ENCODE measurements around the gene SGSM1. TPM values are rescaled to one million over a fixed set of nuclear protein-coding genes. Genes with fewer than 3 reads are reported as not detected.
"Not testable (repeated sequence)": the region's sequence is repeated elsewhere in the genome, so short reads cannot be mapped to it uniquely, and the experiment has no call there.

Gene SGSM1
- total RNA-seq, 1 donor from 2014 or later, result 0.14 TPM

DNA sequence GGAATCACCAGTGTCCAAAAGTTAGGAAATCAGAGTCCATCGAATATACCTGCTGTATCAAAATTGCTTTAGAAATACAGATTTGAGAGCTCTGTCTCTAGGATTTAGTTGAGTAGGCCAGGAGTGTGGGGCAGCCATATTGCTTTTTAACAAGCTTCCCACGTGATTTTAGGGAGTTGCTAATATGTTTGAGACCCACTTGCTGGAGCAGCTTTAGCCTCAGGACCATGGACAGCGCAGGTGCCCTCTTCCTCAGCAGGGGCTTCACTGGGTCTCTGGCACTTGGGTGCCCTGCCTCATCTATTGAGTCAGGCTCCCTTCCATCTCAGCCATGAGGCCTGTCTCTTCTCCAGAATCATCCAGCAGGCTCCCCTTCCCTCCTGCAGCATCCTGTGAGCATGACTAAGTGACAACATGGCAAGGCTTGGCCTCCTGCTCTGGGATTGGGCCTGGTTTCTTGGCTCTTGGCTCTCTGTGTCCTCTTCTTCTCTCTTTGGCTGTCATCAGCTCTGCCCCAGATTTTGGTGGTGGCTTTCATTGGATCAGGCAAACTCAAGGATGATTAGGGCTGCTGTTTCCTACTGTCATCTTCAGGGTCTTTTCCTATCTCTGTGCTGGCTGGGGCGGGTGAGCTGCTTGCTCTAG lies 70.0 kb downstream of the SGSM1 start:
- H3K9me3 Mint-ChIP-seq, result no peaks in the 10 kb centered on the region
- H3K4me1 Mint-ChIP-seq, result no peaks in the 10 kb centered on the region
- no peak overlapping the region for H3K27ac Mint-ChIP-seq
- H3K4me3 Mint-ChIP-seq, result no peak overlapping the region
- no peaks in the 10 kb centered on the region for H3K27me3 Mint-ChIP-seq
- H3K36me3 Mint-ChIP-seq (ENCODE audit: low read depth), result no peaks in the 10 kb centered on the region
- intact Hi-C loops (cut with micrococcal nuclease), result no loop called here
- DNase-seq, result peak; percentile 73

DNA sequence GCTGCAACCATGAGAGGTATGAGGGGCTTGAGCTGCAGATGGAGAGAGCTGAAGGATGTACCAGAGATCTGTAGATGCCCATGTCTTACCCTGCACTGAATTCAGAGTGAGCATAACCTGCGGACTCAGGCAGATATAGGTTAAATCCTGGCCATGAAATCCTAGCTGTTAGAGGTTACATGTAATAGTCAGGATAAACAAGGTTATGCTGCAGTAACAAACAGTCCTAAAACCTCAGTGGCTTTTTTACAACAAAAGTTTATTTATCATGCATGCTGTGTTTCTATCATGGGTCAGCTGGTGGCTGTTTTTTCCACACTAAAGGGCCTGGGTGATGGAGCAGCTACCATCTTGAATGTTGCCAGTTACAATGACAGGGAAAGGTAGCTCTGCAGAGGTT lies 70.7 kb downstream of the SGSM1 start:
- no peak overlapping the region for H3K4me3 Mint-ChIP-seq
- H3K36me3 Mint-ChIP-seq (ENCODE audit: low read depth), result no peaks in the 10 kb centered on the region
- no peaks in the 10 kb centered on the region for H3K9me3 Mint-ChIP-seq
- no peaks in the 10 kb centered on the region for H3K4me1 Mint-ChIP-seq
- intact Hi-C loops (cut with micrococcal nuclease), result no loop called here
- no peak for DNase-seq
- H3K27me3 Mint-ChIP-seq, result no peaks in the 10 kb centered on the region
- H3K27ac Mint-ChIP-seq, result no peak overlapping the region

DNA sequence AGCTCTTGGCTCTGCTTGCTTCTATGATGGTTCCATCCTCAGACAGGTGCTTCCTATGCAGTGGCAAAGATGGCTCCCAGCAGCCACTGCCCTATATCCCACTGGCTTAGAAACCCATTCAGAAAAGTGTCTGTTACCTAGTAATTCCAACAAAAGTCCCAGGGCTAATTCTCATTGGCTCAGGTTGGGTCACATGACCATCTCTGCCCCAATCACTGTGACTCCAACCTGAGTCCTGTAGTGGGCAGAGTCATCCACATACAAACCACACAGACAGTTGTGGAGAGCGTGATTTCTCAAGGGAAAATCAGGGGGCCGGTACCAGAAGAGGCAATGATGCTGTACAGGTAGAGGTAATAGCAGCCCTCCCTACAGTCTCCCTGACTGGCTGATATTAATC lies 73.0 kb downstream of the SGSM1 start:
- Mint-ChIP-seq H3K27ac (no peak overlapping the region), H3K9me3 (no peaks in the 10 kb centered on the region), H3K36me3 (ENCODE audit: low read depth) (no peaks in the 10 kb centered on the region), H3K27me3 (no peaks in the 10 kb centered on the region), H3K4me3 (no peak overlapping the region), H3K4me1 (no peaks in the 10 kb centered on the region)
- intact Hi-C loops (cut with micrococcal nuclease), result no loop called here
- DNase-seq, result no peak

DNA sequence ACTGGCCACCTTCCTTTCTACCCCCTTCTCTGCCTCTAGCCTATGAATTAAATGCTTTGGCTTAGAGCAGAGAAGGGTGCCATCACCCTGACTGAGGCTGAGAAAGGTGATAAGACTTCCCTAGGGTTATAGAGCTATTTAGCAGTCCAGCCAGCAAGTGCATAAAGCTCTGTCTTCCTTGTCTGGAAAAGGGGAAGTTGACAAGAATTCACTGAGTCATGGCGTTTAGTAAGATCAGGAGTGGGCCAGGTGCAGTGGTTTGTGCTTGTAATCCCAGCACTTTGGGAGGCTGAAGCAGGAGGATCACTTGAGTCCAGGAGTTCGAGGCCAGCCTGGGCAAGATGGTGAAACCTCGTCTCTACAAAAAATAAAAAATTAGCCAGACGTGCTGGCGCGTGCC lies 77.4 kb downstream of the SGSM1 start:
- Mint-ChIP-seq H3K27me3 (no peaks in the 10 kb centered on the region), H3K36me3 (ENCODE audit: low read depth) (no peaks in the 10 kb centered on the region), H3K27ac (no peak overlapping the region), H3K4me3 (no peak overlapping the region), H3K9me3 (no peaks in the 10 kb centered on the region), H3K4me1 (no peaks in the 10 kb centered on the region)
- no peak for DNase-seq
- intact Hi-C loops (cut with micrococcal nuclease), result no loop called here

DNA sequence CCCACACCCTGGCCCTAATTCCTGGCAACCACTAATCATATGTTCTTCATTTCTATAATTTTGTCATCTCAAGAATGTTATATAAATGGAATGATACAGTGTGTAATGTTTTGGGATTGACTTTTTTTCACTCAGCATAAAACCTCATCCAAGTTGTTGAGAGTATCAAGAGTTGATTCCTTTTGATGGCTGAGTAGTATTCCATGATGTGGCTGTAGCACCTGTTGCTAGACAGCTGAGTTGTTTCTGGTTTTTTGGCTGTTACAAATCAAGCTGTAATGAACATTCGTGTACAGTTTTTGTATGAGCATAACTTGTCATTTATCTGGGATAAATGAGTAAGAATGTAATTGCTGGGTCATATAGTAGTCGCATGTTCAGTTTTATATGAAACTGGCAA lies 81.2 kb downstream of the SGSM1 start:
- Mint-ChIP-seq H3K4me1 (no peaks in the 10 kb centered on the region), H3K27me3 (no peaks in the 10 kb centered on the region), H3K9me3 (no peaks in the 10 kb centered on the region), H3K4me3 (no peak overlapping the region), H3K36me3 (ENCODE audit: low read depth) (no peaks in the 10 kb centered on the region), H3K27ac (no peak overlapping the region)
- DNase-seq, result no peak
- intact Hi-C loops (cut with micrococcal nuclease), result no loop called here

DNA sequence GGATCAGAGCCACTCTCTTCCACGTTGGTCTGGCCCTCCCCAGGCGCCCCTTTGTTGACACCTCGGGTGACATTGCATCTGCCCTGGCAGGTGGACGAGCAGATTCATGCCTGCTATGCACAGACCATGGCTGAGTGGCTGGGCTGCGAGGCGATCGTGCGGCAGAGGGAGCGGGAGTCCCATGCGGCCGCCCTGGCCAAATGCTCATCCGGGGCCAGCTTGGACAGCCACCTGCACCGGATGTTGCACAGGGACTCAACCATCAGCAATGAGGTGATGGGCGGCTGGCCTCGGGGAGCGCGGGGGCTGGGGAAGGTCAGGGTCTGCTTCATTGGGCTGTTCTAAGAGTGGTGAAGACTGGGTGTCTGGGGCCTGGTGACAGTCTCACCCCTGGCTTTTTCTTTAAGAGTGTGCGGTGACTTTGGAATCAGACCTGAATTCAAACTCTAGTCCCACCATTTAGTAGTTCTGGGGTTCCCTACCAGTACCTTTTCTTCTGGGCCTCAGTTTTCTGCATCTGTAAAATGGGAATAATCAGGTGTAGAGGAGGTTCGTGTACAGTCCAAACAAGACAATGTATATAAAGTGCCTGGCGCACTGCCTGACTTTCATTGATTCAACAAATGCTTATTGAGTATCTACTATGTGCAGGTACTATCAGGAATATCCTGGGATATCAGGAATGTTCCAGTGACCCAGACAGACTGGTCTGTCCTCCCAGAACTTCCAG lies 87.5 kb downstream of the SGSM1 start:
- H3K36me3 Mint-ChIP-seq (ENCODE audit: low read depth), result no peaks in the 10 kb centered on the region
- no peak overlapping the region for H3K4me3 Mint-ChIP-seq
- no peak for DNase-seq
- no peak overlapping the region for H3K27ac Mint-ChIP-seq
- no peaks in the 10 kb centered on the region for H3K9me3 Mint-ChIP-seq
- intact Hi-C loops (cut with micrococcal nuclease), result no loop called here
- no peaks in the 10 kb centered on the region for H3K27me3 Mint-ChIP-seq
- H3K4me1 Mint-ChIP-seq, result no peaks in the 10 kb centered on the region

DNA sequence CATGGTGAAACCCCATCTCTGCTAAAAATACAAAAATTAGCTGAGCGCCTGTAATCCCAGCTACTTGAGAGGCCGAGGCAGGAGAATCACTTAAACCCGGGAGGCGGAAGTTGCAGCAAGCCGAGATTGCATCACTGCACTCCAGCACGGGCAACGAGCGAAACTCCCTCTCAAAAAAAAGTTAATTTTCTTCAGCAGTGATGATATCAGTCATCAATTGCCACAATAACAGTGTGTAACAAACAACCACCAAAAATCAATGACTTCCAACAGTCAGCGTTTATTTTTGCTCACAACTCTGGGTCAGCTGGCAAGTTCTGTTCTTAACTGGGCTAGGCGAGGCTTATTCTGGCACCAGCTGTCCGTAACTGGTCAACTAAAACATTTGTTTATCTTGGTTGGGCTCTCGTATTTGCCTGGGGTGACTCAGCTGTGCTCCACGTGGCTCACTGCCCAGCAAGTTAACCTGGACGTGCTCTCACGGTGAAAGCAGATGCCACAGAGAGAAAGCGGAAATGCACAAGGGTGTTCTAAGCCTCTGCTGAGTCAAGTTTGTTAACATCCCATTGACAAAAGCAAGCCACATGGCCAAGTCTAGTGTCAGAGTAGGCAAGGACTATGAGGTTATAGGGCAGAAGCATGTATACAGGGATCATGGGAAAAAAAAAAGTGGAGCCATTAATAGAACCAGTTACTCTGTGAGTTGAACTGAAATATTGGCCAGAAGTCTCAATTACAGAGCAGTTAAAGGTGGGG lies 88.4 kb downstream of the SGSM1 start:
- Mint-ChIP-seq H3K9me3 (no peaks in the 10 kb centered on the region), H3K27me3 (no peaks in the 10 kb centered on the region), H3K4me1 (no peaks in the 10 kb centered on the region), H3K4me3 (no peak overlapping the region), H3K36me3 (ENCODE audit: low read depth) (no peaks in the 10 kb centered on the region), H3K27ac (no peak overlapping the region)
- DNase-seq, result no peak
- intact Hi-C loops (cut with micrococcal nuclease), result no loop called here

DNA sequence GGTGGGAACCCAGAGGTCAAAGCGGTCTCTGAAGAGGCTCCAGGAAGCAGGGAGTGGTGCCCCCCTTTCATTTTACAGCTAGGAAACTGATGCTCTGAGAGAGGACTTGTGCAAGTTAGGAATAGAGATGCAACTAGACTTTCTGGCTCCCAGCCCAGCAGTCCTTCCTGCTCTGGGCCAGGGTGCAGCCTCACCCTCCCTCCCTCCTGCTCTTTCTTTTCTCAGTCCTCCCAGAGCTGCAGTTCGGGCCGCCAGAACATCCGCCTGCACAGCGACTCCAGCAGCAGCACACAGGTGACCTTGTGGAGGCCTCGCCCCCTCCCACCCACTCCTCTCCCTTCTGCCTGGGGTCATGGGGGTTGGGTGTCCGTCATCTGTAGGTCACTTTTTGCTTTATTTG lies 89.0 kb downstream of the SGSM1 start:
- Mint-ChIP-seq H3K27ac (no peak overlapping the region), H3K4me3 (no peak overlapping the region)
- intact Hi-C loops (cut with micrococcal nuclease), result no loop called here

DNA sequence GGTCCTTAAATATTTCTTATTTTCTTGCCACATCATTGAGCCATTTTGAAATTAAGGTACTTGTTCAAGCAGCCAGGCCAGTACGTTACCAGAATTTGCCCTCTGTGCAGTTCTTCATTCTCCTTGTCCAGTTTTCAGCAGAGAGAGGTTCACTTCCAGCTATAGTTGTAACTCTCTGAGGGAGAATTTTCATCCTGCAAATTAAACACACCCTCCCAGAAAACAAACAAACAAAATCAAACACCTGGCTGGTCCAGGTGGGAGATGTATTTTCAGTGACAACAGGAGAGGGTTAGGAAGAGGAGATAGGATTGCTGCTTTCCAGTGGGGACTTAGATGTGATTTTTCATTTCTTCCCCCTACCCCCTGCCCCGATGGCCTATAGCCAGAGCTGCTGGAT lies 95.4 kb downstream of the SGSM1 start:
- H3K27ac Mint-ChIP-seq, result no peak overlapping the region
- no peaks in the 10 kb centered on the region for H3K36me3 Mint-ChIP-seq (ENCODE audit: low read depth)
- intact Hi-C loops (cut with micrococcal nuclease), result no loop called here
- DNase-seq, result no peak
- peaks cover 14% of the 10 kb centered on the region for H3K9me3 Mint-ChIP-seq
- no peaks in the 10 kb centered on the region for H3K4me1 Mint-ChIP-seq
- no peaks in the 10 kb centered on the region for H3K27me3 Mint-ChIP-seq
- no peak overlapping the region for H3K4me3 Mint-ChIP-seq

More for the DNA sequence above, 89.0 kb downstream of the SGSM1 start:
- H3K4me1 Mint-ChIP-seq, result no peaks in the 10 kb centered on the region
- DNase-seq, result no peak
- no peaks in the 10 kb centered on the region for H3K36me3 Mint-ChIP-seq (ENCODE audit: low read depth)
- no peaks in the 10 kb centered on the region for H3K9me3 Mint-ChIP-seq
- no peaks in the 10 kb centered on the region for H3K27me3 Mint-ChIP-seq

DNA sequence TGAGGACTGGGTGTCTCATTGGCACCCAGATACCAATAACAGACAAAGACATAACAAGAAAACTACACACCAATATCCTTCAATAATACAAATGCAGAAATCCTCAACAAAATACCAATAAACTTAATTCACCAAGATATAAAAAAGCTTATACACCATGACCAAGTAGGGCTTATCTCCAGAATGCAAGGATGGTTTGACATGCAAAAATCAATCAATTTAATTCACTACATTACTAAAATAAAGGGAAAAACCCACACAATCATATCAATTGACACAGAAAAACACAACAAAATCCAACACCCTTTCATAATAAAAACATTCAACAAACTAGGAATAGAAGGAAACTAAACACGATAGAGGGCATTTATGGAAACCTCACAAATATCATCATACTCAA lies 99.9 kb downstream of the SGSM1 start:
- DNase-seq, result no peak
- Mint-ChIP-seq H3K27ac (no peak overlapping the region), H3K36me3 (ENCODE audit: low read depth) (no peaks in the 10 kb centered on the region), H3K4me3 (no peak overlapping the region), H3K4me1 (no peaks in the 10 kb centered on the region), H3K27me3 (no peaks in the 10 kb centered on the region), H3K9me3 (peaks cover 14% of the 10 kb centered on the region)
- intact Hi-C loops (cut with micrococcal nuclease), result no loop called here

DNA sequence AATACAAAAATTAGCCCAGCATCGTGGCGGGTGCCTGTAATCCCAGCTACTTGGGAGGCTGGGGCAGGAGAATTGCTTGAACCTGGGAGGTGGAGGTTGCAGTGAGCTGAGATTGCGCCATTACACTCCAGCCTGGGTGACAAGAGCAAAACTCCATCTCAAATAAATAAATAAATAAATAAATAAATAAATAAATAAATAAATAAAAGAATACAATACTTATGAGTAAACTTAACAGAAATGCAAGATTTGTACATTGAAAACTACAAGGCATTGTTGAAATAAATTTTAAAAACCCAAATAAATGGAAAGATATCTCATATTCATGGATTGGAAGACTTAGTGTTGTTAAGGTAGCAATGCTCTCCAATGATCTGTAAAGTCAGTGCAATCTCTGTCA lies 101.1 kb downstream of the SGSM1 start:
- peaks cover 14% of the 10 kb centered on the region for H3K9me3 Mint-ChIP-seq
- H3K4me3 Mint-ChIP-seq; H3K4me1 Mint-ChIP-seq; intact Hi-C loops (cut with micrococcal nuclease); DNase-seq; H3K27me3 Mint-ChIP-seq; H3K27ac Mint-ChIP-seq; H3K36me3 Mint-ChIP-seq (ENCODE audit: low read depth): not testable (repeated sequence)

DNA sequence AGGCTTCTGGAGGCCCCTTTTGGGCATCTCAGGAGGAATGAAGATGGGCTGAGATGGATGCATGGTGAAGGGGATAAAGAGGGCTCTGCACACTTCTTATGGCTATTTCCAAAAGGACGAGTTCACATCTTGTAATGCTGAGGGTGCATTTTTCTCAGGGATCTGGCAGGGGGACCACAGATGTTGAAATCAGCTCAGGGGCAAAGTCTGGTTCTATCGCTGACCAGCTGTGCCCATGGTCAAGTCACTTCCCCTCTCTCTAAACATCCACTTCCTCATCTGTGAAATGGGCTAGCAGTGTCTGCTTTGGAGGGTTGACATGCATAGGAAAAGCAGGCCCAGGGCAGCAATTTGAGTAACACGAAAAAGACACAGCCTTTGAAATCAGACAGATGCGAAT lies 114.0 kb downstream of the SGSM1 start:
- intact Hi-C loops (cut with micrococcal nuclease), result no loop called here
- H3K36me3 Mint-ChIP-seq (ENCODE audit: low read depth), result no peaks in the 10 kb centered on the region
- no peak overlapping the region for H3K27ac Mint-ChIP-seq
- H3K4me1 Mint-ChIP-seq, result no peaks in the 10 kb centered on the region
- H3K27me3 Mint-ChIP-seq, result no peaks in the 10 kb centered on the region
- H3K9me3 Mint-ChIP-seq, result no peaks in the 10 kb centered on the region
- H3K4me3 Mint-ChIP-seq, result no peak overlapping the region
- no peak for DNase-seq

DNA sequence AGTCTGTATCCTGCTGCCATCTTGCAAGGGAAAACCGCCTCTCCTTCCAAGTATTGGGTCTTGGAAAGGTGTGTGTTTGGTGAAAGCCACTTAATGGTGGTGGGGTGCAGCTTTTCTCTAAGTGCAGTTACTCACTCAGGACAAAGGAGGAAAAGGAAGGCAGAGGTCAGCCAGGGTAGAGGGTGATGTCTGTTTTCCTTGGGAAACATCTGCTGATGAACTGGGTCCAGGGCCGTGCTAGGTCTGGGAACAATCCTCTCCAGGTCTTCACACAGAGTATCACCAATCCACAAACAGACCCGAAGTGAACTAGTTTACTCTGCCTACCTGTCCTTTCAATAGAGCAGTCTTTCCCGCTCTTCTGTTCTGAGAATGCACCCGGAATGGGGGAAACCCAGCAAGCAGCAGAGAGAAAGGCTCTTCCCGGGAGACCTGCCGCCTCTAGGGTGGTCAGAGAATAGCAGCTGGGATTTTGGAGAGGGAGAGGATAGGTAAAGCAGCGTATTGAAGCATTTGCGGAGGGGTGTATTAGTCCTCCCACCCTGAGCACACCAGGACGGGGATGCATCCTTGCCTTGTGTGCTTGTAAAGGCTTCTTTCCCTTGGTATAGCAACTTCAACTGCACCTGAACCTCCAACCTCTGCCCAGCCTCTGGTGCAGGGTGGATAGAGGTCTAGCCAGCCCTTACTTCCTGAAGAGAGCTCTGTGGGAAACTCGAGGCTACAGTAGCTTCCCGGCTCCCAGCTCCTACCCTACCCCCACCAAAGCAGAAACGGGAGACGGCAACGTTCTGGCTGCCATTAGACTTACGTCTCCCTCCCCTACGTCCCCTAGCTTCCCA lies 119.8 kb downstream of the SGSM1 start:
- no peaks in the 10 kb centered on the region for H3K9me3 Mint-ChIP-seq
- intact Hi-C loops (cut with micrococcal nuclease), result no loop called here

DNA sequence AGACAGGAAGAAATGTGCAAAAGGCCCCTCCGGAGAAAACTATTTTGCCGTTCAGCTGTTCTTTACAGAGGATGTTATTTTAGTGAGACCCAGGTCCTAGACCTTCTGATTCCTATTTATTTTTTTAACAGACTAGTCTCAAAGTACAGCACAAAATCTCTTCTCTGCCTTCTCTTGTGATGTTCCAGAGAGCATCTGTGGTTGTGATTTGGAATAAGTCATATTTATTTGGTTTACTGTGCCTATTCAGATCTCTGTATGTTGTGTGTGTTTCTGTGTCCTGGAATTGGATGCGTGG lies 120.4 kb downstream of the SGSM1 start:
- H3K27ac Mint-ChIP-seq, result no peak overlapping the region
- H3K9me3 Mint-ChIP-seq, result no peaks in the 10 kb centered on the region
- intact Hi-C loops (cut with micrococcal nuclease), result no loop called here
- no peak overlapping the region for H3K4me3 Mint-ChIP-seq
- H3K36me3 Mint-ChIP-seq (ENCODE audit: low read depth), result no peaks in the 10 kb centered on the region
- DNase-seq, result no peak
- H3K4me1 Mint-ChIP-seq, result no peaks in the 10 kb centered on the region
- H3K27me3 Mint-ChIP-seq, result peaks cover 18% of the 10 kb centered on the region

More for the DNA sequence above, 119.8 kb downstream of the SGSM1 start:
- Mint-ChIP-seq H3K4me3 (no peak overlapping the region), H3K36me3 (ENCODE audit: low read depth) (no peaks in the 10 kb centered on the region), H3K4me1 (no peaks in the 10 kb centered on the region), H3K27me3 (peaks cover 12% of the 10 kb centered on the region), H3K27ac (no peak overlapping the region)
- DNase-seq, result no peak

Measured in activated CD4-positive, alpha-beta T cell treated with anti-CD3 and anti-CD28 coated beads, Interleukin-2, amount 10 ng/mL, durations not matched to agents 24 days and 14 days (primary cell).